Measurements from ENCODE around the gene SRXN1.

DNA sequence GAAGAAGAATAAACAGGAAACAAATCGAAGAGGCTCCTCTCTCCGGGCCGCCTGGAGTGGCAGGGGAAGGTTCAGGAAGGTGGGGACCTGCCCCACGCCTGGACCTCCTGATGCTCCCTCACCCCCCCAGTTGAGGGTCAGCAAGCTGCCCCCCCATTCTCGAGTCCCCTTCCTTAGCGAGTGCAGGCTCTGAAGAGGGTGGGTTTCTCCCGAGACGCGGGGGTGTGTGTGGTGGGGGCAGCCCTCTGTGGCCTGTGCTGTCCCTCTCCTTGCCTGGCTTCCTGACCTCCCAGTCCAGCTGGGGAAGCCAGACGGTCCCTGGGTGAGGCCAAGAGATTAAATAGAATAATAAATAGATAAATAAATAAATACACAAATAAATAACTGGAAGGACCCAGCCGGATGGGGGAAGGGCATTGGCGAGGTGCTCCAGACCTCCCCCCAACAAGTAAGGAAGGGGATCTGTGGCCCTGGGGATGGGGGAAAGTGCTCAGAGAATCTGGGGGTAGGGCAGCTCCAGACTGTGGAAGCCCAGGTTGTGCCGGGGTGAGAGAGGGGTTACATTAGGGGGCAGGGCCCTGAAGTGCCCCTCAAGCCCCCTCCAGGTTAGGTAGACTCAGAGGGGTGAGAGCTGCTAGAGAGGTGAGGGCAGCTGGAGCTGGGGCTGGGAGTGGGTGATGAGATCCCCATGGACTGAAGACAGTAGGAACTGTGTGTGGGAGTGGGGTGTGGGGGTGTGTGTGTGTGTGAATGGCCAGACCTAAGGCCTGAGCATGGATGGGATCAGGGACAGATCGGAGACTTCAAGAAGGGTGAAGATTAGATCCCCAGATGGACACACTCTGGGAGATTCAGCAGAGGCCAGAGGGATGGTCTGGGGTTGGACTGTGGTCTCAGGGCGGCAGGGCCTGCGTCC is 9.5 kb upstream of the SRXN1 start:
- TF ChIP-seq, protein P1, sequence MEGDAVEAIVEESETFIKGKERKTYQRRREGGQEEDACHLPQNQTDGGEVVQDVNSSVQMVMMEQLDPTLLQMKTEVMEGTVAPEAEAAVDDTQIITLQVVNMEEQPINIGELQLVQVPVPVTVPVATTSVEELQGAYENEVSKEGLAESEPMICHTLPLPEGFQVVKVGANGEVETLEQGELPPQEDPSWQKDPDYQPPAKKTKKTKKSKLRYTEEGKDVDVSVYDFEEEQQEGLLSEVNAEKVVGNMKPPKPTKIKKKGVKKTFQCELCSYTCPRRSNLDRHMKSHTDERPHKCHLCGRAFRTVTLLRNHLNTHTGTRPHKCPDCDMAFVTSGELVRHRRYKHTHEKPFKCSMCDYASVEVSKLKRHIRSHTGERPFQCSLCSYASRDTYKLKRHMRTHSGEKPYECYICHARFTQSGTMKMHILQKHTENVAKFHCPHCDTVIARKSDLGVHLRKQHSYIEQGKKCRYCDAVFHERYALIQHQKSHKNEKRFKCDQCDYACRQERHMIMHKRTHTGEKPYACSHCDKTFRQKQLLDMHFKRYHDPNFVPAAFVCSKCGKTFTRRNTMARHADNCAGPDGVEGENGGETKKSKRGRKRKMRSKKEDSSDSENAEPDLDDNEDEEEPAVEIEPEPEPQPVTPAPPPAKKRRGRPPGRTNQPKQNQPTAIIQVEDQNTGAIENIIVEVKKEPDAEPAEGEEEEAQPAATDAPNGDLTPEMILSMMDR (IDR thresholded peaks at IDR 0.05; ENCODE audit: low read length), result no peak
- no peak for TF ChIP-seq EZH2 (IDR thresholded peaks at IDR 0.05; ENCODE audit: borderline replicate concordance, low read length)

Data from OCI-LY1 (cell line).